ENCODE results near the gene FALEC. TPM values are rescaled to one million over a fixed set of nuclear protein-coding genes. Genes with fewer than 3 reads are reported as not detected.
A peak's percentile ranks its signal among the peaks of the same experiment; 100 is the strongest.

Gene FALEC
- total RNA-seq, 2 experiments from 2014 or later = not detected

- intact Hi-C loops (cut with micrococcal nuclease) = loop anchor here (5.0 kb wide), 1 partner anchor 37 kb away; no protein-coding TSS in a partner anchor
- ChIA-PET POLR2A (interaction anchor here (1.0 to 24.5 kb wide), 6 partner anchors 9 to 426 kb away, joined by 3 to 678 read pairs (median 4); partner anchors contain the start of genes ANP32E, ENSA and GOLPH3L), CTCF (interaction anchor here (1.4 to 15.9 kb wide), 4 partner anchors 8 to 52 kb away, joined by 4 to 237 read pairs (median 26); no protein-coding TSS in a partner anchor)
- Mint-ChIP-seq H3K4me1 (ENCODE audit: low read depth) (peaks cover 50% of the 10 kb centered on the region), H3K4me3 (peak overlapping the region; percentile 97), H3K9me3 (no peaks in the 10 kb centered on the region), H3K27me3 (no peaks in the 10 kb centered on the region), H3K36me3 (ENCODE audit: low read depth) (peaks cover 79% of the 10 kb centered on the region), H3K27ac (peak overlapping the region; percentile 95)
- ATAC-seq (no peak), DNase-seq (no peak)
- no peak for TF ChIP-seq CTCF (IDR thresholded peaks at IDR 0.05)
These were observed 60.2 kb downstream of the FALEC start for GRCh38 chr1:150575518-150576366.

GRCh38 chr1:150576367-150576711 is 60.8 kb downstream of the FALEC start:
- H3K4me1 Mint-ChIP-seq (ENCODE audit: low read depth) = peaks cover 49% of the 10 kb centered on the region
- peaks cover 73% of the 10 kb centered on the region for H3K36me3 Mint-ChIP-seq (ENCODE audit: low read depth)
- ATAC-seq (no peak), DNase-seq (no peak)
- H3K9me3 Mint-ChIP-seq = no peaks in the 10 kb centered on the region
- peak overlapping the region; percentile 97 for H3K4me3 Mint-ChIP-seq
- H3K27me3 Mint-ChIP-seq = no peaks in the 10 kb centered on the region
- POLR2A ChIA-PET = interaction anchor here (1.0 to 24.5 kb wide), 6 partner anchors 9 to 426 kb away, joined by 3 to 678 read pairs (median 4); partner anchors contain the start of genes ANP32E, ENSA and GOLPH3L
- CTCF ChIA-PET = interaction anchor here (1.1 to 15.9 kb wide), 5 partner anchors 9 to 121 kb away, joined by 3 to 237 read pairs (median 11); partner anchors contain the start of gene GOLPH3L
- intact Hi-C loops (cut with micrococcal nuclease) = loop anchor here (5.0 kb wide), 1 partner anchor 36 kb away; no protein-coding TSS in a partner anchor
- no peak for TF ChIP-seq CTCF (IDR thresholded peaks at IDR 0.05)
- H3K27ac Mint-ChIP-seq = peak overlapping the region; percentile 95

- no peak for DNase-seq
- H3K36me3 Mint-ChIP-seq (ENCODE audit: low read depth) = peaks cover 69% of the 10 kb centered on the region
- no peaks in the 10 kb centered on the region for H3K9me3 Mint-ChIP-seq
- ATAC-seq = no peak
- no peaks in the 10 kb centered on the region for H3K27me3 Mint-ChIP-seq
- peak overlapping the region; percentile 96 for H3K27ac Mint-ChIP-seq
- TF ChIP-seq CTCF (IDR thresholded peaks at IDR 0.05) = no peak
- peak overlapping the region; percentile 97 for H3K4me3 Mint-ChIP-seq
- POLR2A ChIA-PET = interaction anchor here (1.0 to 24.5 kb wide), 7 partner anchors 8 to 425 kb away, joined by 3 to 678 read pairs (median 4); partner anchors contain the start of genes ANP32E, ENSA and GOLPH3L
- intact Hi-C loops (cut with micrococcal nuclease) = loop anchor here (5.0 kb wide), 1 partner anchor 35 kb away; no protein-coding TSS in a partner anchor
- CTCF ChIA-PET = interaction anchor here (1.1 to 15.9 kb wide), 6 partner anchors 10 to 120 kb away, joined by 3 to 237 read pairs (median 8); partner anchors contain the start of genes ENSA and GOLPH3L
- peaks cover 45% of the 10 kb centered on the region for H3K4me1 Mint-ChIP-seq (ENCODE audit: low read depth)
These were observed 61.4 kb downstream of the FALEC start for GRCh38 chr1:150576794-150577556.

- ChIA-PET CTCF (interaction anchor here (1.1 to 15.9 kb wide), 6 partner anchors 10 to 52 kb away, joined by 3 to 237 read pairs (median 8); partner anchors contain the start of gene ENSA), POLR2A (interaction anchor here (0.6 to 24.5 kb wide), 7 partner anchors 7 to 429 kb away, joined by 3 to 678 read pairs (median 4); partner anchors contain the start of gene ENSA)
- ATAC-seq = no peak
- no peak for DNase-seq
- no peaks in the 10 kb centered on the region for H3K9me3 Mint-ChIP-seq
- peak overlapping the region; percentile 97 for H3K4me3 Mint-ChIP-seq
- H3K27me3 Mint-ChIP-seq = no peaks in the 10 kb centered on the region
- H3K36me3 Mint-ChIP-seq (ENCODE audit: low read depth) = peaks cover 63% of the 10 kb centered on the region
- no peak for TF ChIP-seq CTCF (IDR thresholded peaks at IDR 0.05)
- intact Hi-C loops (cut with micrococcal nuclease) = loop anchor here (2.0 to 5.0 kb wide), 2 partner anchors 15 to 35 kb away; no protein-coding TSS in a partner anchor
- H3K4me1 Mint-ChIP-seq (ENCODE audit: low read depth) = peaks cover 43% of the 10 kb centered on the region
- H3K27ac Mint-ChIP-seq = peak overlapping the region; percentile 96
These were observed 62.2 kb downstream of the FALEC start for GRCh38 chr1:150577557-150578271.

Measured in activated CD8-positive, alpha-beta T cell treated with anti-CD3 and anti-CD28 coated beads for 36 hours (primary cell).